ENCODE measurements around the gene THPO. TPM values are rescaled to one million over a fixed set of nuclear protein-coding genes. Genes with fewer than 3 reads are reported as not detected.

The THPO gene
- total and polyA plus RNA-seq, 9 donors, result 0.89 to 2.8 (median 2.1) TPM

GRCh38 chr3:184405075-184406030, 27.3 kb upstream of the THPO start:
- DNase-seq, result no peak
- 88% methylated on average over 7 of the region's 20 CpGs for WGBS (ENCODE audit: insufficient coverage)

GRCh38 chr3:184399410-184399809, 21.4 kb upstream of the THPO start:
- peak; percentile 96 for DNase-seq
- Histone ChIP-seq H3K36me3 (ENCODE audit: control insufficient read depth, insufficient read depth, low read length) (no peaks in the 10 kb centered on the region), H3K27me3 (ENCODE audit: control insufficient read depth, insufficient read depth, low read length) (peaks cover 9% of the 10 kb centered on the region), H3K9me3 (replicated peaks; ENCODE audit: control insufficient read depth, low read depth, low read length) (no peaks in the 10 kb centered on the region), H3K4me1 (ENCODE audit: control insufficient read depth, insufficient read depth, low read length) (peaks cover 9% of the 10 kb centered on the region), H3K4me3 (ENCODE audit: low read length) (no peak overlapping the region), H3K27ac (ENCODE audit: low read length) (no peak overlapping the region)
- 11% methylated on average over 3 of the region's 9 CpGs for WGBS (ENCODE audit: insufficient coverage)

More at GRCh38 chr3:184405075-184406030, 27.3 kb upstream of the THPO start:
- Histone ChIP-seq H3K4me3 (ENCODE audit: low read length) (no peak overlapping the region), H3K36me3 (ENCODE audit: control insufficient read depth, insufficient read depth, low read length) (no peaks in the 10 kb centered on the region), H3K9me3 (replicated peaks; ENCODE audit: control insufficient read depth, low read depth, low read length) (no peaks in the 10 kb centered on the region), H3K27me3 (ENCODE audit: control insufficient read depth, insufficient read depth, low read length) (peaks cover 7% of the 10 kb centered on the region), H3K27ac (ENCODE audit: low read length) (no peak overlapping the region), H3K4me1 (ENCODE audit: control insufficient read depth, insufficient read depth, low read length) (no peaks in the 10 kb centered on the region)

- DNase-seq, result peak; percentile 69
- WGBS (ENCODE audit: insufficient coverage), result 93% methylated on average over 3 of the region's 5 CpGs
- Histone ChIP-seq H3K27me3 (ENCODE audit: control insufficient read depth, insufficient read depth, low read length) (peaks cover 3% of the 10 kb centered on the region), H3K9me3 (replicated peaks; ENCODE audit: control insufficient read depth, low read depth, low read length) (no peaks in the 10 kb centered on the region), H3K27ac (ENCODE audit: low read length) (peak overlapping the region; percentile 43), H3K36me3 (ENCODE audit: control insufficient read depth, insufficient read depth, low read length) (no peaks in the 10 kb centered on the region), H3K4me1 (ENCODE audit: control insufficient read depth, insufficient read depth, low read length) (peaks cover 9% of the 10 kb centered on the region), H3K4me3 (ENCODE audit: low read length) (no peak overlapping the region)
These were observed 17.3 kb upstream of the THPO start for GRCh38 chr3:184395320-184395660.

DNA sequence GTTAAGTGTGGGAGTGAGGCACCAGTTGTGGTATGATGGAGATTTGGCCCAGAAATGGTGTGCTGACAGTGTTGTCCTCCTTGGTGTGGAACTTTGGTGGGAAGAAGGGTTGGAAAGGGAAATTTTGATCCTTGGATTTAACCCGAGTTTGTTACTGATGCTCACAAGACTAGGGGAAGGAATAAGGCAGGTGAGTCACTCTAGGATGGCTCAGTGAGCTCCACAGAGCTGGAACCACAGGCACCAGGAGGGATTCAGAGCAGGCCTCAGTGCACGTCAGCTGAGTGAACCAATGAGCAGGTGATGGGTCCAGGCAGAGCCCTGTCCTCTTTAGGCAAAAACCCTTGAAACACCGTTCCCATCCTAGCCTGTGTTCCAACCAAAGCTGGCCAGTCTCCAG, 13.3 kb upstream of the THPO start:
- no peak for DNase-seq
- H3K9me3 ChIP-seq (replicated peaks; ENCODE audit: control insufficient read depth, low read depth, low read length), result no peaks in the 10 kb centered on the region
- no peak overlapping the region for H3K4me3 ChIP-seq (ENCODE audit: low read length)
- H3K27ac ChIP-seq (ENCODE audit: low read length), result no peak overlapping the region
- WGBS (ENCODE audit: insufficient coverage), result 38% methylated on average over 1 of the region's 3 CpGs
- H3K27me3 ChIP-seq (ENCODE audit: control insufficient read depth, insufficient read depth, low read length), result no peaks in the 10 kb centered on the region
- H3K36me3 ChIP-seq (ENCODE audit: control insufficient read depth, insufficient read depth, low read length), result peaks cover 30% of the 10 kb centered on the region
- peaks cover 9% of the 10 kb centered on the region for H3K4me1 ChIP-seq (ENCODE audit: control insufficient read depth, insufficient read depth, low read length)

DNA sequence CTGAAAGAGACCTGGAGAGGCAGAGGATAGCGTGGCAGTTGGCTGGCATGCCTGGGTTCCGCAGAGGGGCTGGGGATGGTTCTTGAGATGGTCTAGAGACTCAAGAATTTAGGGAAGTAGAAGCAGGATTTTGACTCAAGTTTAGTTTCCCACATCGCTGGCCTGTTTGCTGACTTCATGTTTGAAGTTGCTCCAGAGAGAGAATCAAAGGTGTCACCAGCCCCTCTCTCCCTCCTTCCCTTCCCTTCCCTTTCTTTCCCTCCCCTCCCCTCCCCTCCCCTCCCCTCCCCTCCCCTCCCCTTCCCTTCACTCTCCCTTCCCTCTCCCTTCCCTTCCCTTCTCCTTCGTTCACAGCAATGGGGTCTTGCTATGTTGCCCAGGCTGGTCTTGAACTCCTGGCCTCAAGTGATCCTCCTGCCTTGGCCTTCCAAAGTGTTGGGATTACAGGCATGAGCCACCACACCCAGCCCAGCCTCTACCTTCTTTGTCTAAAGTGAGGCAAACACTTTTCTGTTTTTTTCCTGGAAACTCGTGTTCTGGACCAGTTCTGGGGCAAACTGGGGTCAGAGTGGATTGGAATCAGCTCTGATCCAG, 12.0 kb upstream of the THPO start:
- Histone ChIP-seq H3K4me3 (ENCODE audit: low read length) (no peak overlapping the region), H3K36me3 (ENCODE audit: control insufficient read depth, insufficient read depth, low read length) (peaks cover 39% of the 10 kb centered on the region), H3K27ac (ENCODE audit: low read length) (no peak overlapping the region), H3K9me3 (replicated peaks; ENCODE audit: control insufficient read depth, low read depth, low read length) (no peaks in the 10 kb centered on the region), H3K4me1 (ENCODE audit: control insufficient read depth, insufficient read depth, low read length) (peaks cover 5% of the 10 kb centered on the region), H3K27me3 (ENCODE audit: control insufficient read depth, insufficient read depth, low read length) (no peaks in the 10 kb centered on the region)
- 80% methylated on average over 3 of the region's 5 CpGs for WGBS (ENCODE audit: insufficient coverage)
- DNase-seq, result no peak

- whole genome bisulfite sequencing (ENCODE audit: insufficient coverage), result no CpG with 5 or more reads among the region's 5 CpGs
- H3K4me3 ChIP-seq (ENCODE audit: low read length), result no peak overlapping the region
- no peaks in the 10 kb centered on the region for H3K27me3 ChIP-seq (ENCODE audit: control insufficient read depth, insufficient read depth, low read length)
- no peaks in the 10 kb centered on the region for H3K9me3 ChIP-seq (replicated peaks; ENCODE audit: control insufficient read depth, low read depth, low read length)
- H3K4me1 ChIP-seq (ENCODE audit: control insufficient read depth, insufficient read depth, low read length), result no peaks in the 10 kb centered on the region
- no peak overlapping the region for H3K27ac ChIP-seq (ENCODE audit: low read length)
- peaks cover 44% of the 10 kb centered on the region for H3K36me3 ChIP-seq (ENCODE audit: control insufficient read depth, insufficient read depth, low read length)
- no peak for DNase-seq
These were observed 11.4 kb upstream of the THPO start for GRCh38 chr3:184389384-184389783.

- Histone ChIP-seq H3K4me3 (ENCODE audit: low read length) (no peak overlapping the region), H3K4me1 (ENCODE audit: control insufficient read depth, insufficient read depth, low read length) (no peaks in the 10 kb centered on the region), H3K27ac (ENCODE audit: low read length) (no peak overlapping the region), H3K27me3 (ENCODE audit: control insufficient read depth, insufficient read depth, low read length) (no peaks in the 10 kb centered on the region), H3K36me3 (ENCODE audit: control insufficient read depth, insufficient read depth, low read length) (peaks cover 44% of the 10 kb centered on the region), H3K9me3 (replicated peaks; ENCODE audit: control insufficient read depth, low read depth, low read length) (no peaks in the 10 kb centered on the region)
- 93% methylated on average over 6 of the region's 8 CpGs for WGBS (ENCODE audit: insufficient coverage)
- no peak for DNase-seq
These were observed 10.9 kb upstream of the THPO start for GRCh38 chr3:184388936-184389230.

- Histone ChIP-seq H3K27ac (ENCODE audit: low read length) (no peak overlapping the region), H3K4me1 (ENCODE audit: control insufficient read depth, insufficient read depth, low read length) (no peaks in the 10 kb centered on the region), H3K4me3 (ENCODE audit: low read length) (no peak overlapping the region), H3K36me3 (ENCODE audit: control insufficient read depth, insufficient read depth, low read length) (peaks cover 46% of the 10 kb centered on the region), H3K9me3 (replicated peaks; ENCODE audit: control insufficient read depth, low read depth, low read length) (no peaks in the 10 kb centered on the region), H3K27me3 (ENCODE audit: control insufficient read depth, insufficient read depth, low read length) (no peaks in the 10 kb centered on the region)
- WGBS (ENCODE audit: insufficient coverage), result 67% methylated on average over 8 of the region's 8 CpGs
- DNase-seq, result no peak
These were observed 10.3 kb upstream of the THPO start for GRCh38 chr3:184388164-184388935.

- Histone ChIP-seq H3K9me3 (replicated peaks; ENCODE audit: control insufficient read depth, low read depth, low read length) (no peaks in the 10 kb centered on the region), H3K27me3 (ENCODE audit: control insufficient read depth, insufficient read depth, low read length) (peaks cover 2% of the 10 kb centered on the region), H3K36me3 (ENCODE audit: control insufficient read depth, insufficient read depth, low read length) (peaks cover 57% of the 10 kb centered on the region), H3K27ac (ENCODE audit: low read length) (no peak overlapping the region), H3K4me1 (ENCODE audit: control insufficient read depth, insufficient read depth, low read length) (no peaks in the 10 kb centered on the region), H3K4me3 (ENCODE audit: low read length) (no peak overlapping the region)
- 84% methylated on average over 10 of the region's 12 CpGs for WGBS (ENCODE audit: insufficient coverage)
- DNase-seq, result no peak
These were observed 9.2 kb upstream of the THPO start for GRCh38 chr3:184387174-184387714.
